ENCODE results near the gene FCRL1.

FCRL1 gene, protein sequence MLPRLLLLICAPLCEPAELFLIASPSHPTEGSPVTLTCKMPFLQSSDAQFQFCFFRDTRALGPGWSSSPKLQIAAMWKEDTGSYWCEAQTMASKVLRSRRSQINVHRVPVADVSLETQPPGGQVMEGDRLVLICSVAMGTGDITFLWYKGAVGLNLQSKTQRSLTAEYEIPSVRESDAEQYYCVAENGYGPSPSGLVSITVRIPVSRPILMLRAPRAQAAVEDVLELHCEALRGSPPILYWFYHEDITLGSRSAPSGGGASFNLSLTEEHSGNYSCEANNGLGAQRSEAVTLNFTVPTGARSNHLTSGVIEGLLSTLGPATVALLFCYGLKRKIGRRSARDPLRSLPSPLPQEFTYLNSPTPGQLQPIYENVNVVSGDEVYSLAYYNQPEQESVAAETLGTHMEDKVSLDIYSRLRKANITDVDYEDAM

DNA sequence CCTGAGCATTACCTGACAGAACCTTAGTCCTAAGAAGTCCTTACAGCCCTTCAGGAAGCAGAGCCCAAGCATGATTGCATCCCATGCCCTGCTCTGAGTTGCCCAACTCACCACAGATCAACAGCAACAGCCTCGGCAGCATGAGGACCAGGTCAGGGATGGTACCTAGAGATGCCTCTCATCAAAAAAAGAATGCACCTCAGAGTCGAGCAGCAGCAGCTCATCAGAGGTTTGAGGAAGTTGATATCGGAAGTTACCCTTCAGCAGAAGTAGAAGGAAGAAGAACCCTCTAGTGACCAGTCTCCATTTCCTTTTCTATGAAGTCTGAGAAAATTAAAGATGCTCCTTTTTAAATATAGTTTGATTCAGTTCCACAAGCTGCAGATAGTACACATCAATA lies at the start of gene FCRL1:
FCRL1 (minus strand) TSS at position 225 of the 400 bp plus-strand sequence; CDS start at position 142, 83 bp downstream.
- no peak within 1 kb of the TSS for H3K4me3 ChIP-seq (ENCODE audit: low read depth, low read length)

GRCh38 chr1:157868654-157869053 lies 48.7 kb upstream of the FCRL1 start:
- ChIA-PET CTCF (no interaction called here), POLR2A (no interaction called here)
- no peak for DNase-seq (ENCODE audit: low read depth, low spot score)
- H3K4me3 ChIP-seq (ENCODE audit: low read depth, low read length), result no peak overlapping the region
- TF ChIP-seq CTCF (IDR thresholded peaks at IDR 0.05; ENCODE audit: insufficient read depth, low read length, missing control alignments), result no peak

More for the DNA sequence above, at the start of gene FCRL1:
- TF ChIP-seq CTCF (IDR thresholded peaks at IDR 0.05; ENCODE audit: insufficient read depth, low read length, missing control alignments), result no peak
- DNase-seq (ENCODE audit: low read depth, low spot score), result no peak
- ChIA-PET CTCF (no interaction called here), POLR2A (no interaction called here)

GRCh38 chr1:157862114-157863070 lies 42.5 kb upstream of the FCRL1 start:
- ChIA-PET POLR2A (no interaction called here), CTCF (no interaction called here)
- H3K4me3 ChIP-seq (ENCODE audit: low read depth, low read length), result no peak overlapping the region
- DNase-seq (ENCODE audit: low read depth, low spot score), result no peak
- no peak for TF ChIP-seq CTCF (IDR thresholded peaks at IDR 0.05; ENCODE audit: insufficient read depth, low read length, missing control alignments)

DNA sequence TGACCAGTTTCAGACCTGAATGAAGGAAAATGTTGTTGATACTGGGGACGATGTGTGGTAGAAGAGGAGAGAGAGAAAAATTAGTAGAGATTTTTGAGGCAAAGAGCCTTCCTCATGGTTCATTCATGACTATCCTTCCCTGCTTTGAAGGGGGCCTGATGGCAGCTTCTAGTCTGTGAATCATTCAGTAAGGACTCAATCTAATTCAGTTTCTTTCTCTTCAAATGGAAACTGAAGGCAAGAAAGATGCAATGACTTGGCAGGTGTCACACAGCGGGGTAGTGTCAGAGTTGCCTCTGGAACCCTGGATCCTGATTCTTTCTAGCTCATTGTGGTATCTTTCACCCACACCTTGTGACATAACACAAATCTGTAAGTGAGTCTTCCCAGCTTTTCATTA lies 36.6 kb upstream of the FCRL1 start:
- POLR2A ChIA-PET, result no interaction called here

GRCh38 chr1:157852476-157852875 lies 32.6 kb upstream of the FCRL1 start:
- POLR2A ChIA-PET, result no interaction called here
- no peak overlapping the region for H3K4me3 ChIP-seq (ENCODE audit: low read depth, low read length)
- TF ChIP-seq CTCF (IDR thresholded peaks at IDR 0.05; ENCODE audit: insufficient read depth, low read length, missing control alignments), result no peak
- no peak for DNase-seq (ENCODE audit: low read depth, low spot score)
- CTCF ChIA-PET, result no interaction called here

More for the DNA sequence above, 36.6 kb upstream of the FCRL1 start:
- CTCF ChIA-PET, result no interaction called here
- no peak overlapping the region for H3K4me3 ChIP-seq (ENCODE audit: low read depth, low read length)
- no peak for DNase-seq (ENCODE audit: low read depth, low spot score)
- TF ChIP-seq CTCF (IDR thresholded peaks at IDR 0.05; ENCODE audit: insufficient read depth, low read length, missing control alignments), result no peak

Data from AG04449 (cell line).